GM18951 (cell line): ENCODE results near the gene LAMB1.

ENCODE experiments used
- POLR2A ChIP-seq: IDR thresholded peaks from 4 replicates; pipeline ENCODE4 v1.6.1; 2011; ENCODE audit warnings: mild to moderate bottlenecking; ENCODE audit not compliant: insufficient read length, insufficient read depth; ENCODE audit errors: extremely low read depth
- in situ Hi-C: fragments of 300-500 bp; cut with MboI; formaldehyde crosslinking; loops from one replicate; pipeline ENCODE4 v1.12.0; 2022; ENCODE audit warnings: low sequenced_read_pairs, mixed read lengths, inconsistent platforms; ENCODE audit not compliant: unreplicated experiment

The LAMB1 gene

GRCh38 chr7:108012499-108013430 lies 9.8 kb upstream of the LAMB1 start:
- TF ChIP-seq POLR2A, result no peak
- in situ Hi-C loops, result no loop called here

DNA sequence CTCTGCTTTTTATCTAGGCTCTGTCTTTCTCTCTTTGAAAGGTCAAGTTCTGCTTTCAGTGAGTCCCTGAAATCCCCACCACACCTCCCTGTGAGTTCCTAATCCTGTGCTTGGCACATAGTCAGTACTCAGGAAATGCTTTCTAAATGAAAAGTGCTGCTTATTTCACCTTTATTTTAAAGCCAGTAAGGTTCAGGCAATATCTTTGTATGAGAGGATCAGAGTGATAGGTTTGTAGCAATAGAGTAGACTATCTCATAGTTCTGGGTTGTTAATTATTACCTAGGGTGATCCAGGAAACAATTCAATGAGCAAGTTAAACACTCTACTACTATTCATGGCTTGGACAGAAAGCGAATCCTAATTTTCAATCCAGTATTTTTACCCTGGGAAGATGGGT lies 7.4 kb upstream of the LAMB1 start:
- in situ Hi-C loops, result no loop called here
- no peak for TF ChIP-seq POLR2A

- no peak for TF ChIP-seq POLR2A
- in situ Hi-C loops, result no loop called here
Measured at GRCh38 chr7:108009873-108010272, 6.9 kb upstream of the LAMB1 start.

DNA sequence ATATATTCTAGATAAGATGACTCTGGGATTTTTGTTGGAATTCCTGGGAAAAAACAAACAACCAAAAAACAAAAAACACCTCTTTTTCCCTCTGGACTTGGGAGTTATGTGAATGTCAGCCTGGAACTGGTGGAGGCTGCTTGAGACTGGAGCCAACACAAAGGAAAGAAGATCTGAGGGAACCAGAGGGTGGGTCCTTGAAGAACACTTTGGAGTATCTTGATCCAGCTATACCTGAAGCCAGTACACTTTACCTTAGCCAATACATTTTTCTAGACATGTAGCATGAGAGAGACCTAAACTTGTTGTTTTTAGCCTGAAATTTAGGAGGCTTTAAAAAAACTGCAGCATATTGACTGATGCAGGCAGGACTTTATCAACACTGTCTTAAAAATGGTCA lies 5.9 kb upstream of the LAMB1 start:
- no peak for TF ChIP-seq POLR2A
- in situ Hi-C loops, result no loop called here

GRCh38 chr7:108008240-108008639 lies 5.3 kb upstream of the LAMB1 start:
- in situ Hi-C loops, result no loop called here
- no peak for TF ChIP-seq POLR2A

DNA sequence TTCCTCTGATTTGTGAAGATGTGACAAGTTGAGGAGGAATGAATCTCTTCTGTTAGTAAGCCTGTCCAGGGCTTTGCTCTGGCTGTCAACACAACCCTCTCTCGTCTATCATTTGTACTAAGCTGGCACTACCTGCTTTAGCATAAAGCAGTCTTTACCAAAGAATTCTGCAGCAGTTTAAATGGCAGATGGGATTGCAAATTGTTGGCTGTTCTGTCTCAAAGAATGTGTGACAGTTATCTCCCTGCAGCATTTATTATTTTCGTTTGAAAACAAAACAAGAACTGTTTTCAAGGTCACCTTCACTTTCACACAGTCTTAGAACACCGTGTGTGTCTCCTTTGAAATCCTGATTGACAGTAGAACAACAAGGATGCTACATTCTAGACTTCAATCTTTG lies 4.8 kb upstream of the LAMB1 start:
- TF ChIP-seq POLR2A, result no peak
- in situ Hi-C loops, result no loop called here

DNA sequence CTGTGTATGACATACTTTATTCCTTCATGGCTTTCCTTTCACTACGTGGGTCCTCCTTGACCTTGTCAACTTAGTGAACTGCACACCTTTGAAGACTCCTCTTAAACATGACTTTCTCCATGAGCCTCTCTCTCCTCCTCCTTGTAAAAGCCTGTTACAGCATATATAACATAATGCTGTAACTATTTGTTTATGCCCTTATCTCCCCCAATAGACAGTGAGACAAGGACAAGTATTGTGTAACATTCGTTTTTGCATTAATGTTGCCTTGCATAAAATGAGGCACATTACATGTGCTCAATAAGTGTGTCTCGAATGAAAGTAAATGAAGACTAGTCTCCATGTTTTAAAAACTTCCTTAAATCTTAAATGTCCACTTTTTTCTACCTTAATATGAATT lies 4.3 kb upstream of the LAMB1 start:
- in situ Hi-C loops, result no loop called here
- no peak for TF ChIP-seq POLR2A

DNA sequence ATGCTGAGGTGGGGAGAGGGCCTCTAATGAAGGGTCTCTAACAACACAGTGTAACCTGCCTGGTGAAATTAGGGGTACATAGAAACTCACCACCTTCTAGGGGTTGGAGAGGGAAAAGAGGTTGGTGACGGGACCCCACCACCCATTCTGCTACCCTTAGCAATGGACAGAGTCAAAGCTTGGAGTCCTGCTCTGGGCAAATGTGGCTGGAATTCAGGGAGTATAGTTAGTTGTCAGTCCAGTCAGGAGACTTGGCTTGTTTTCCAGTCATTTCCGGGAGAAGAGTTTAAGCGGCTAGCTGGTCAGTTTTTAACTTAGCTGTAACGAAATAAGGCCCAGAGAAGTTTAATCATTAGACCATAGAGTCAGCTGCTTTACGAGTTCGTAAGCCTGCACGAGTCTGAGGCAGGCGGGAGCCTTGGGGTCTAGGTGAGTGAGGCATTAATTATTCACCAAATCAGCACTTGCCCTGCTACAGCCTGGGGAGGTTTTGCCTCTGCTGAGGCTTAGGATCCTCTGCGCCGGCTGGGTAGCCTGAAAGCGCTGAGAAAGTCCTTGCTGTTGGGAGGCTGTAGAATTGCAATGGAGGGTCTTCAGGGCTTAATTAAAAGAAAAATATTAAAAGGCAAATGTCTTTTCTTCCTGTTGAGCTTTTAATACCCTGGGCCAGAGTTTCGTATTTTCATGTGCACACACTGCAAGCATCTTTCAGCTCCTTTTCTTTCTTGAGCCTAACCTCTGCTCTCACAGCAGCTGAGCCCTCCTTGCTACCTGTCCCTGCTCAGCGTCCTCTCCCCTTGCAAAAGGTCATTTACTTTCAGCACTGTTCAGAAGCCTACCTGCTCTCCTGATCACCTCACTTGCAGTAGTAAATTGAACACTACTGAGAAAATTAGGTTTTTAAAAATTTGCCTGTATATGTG lies 1.5 kb upstream of the LAMB1 start:
- TF ChIP-seq POLR2A, result no peak
- in situ Hi-C loops, result no loop called here

DNA sequence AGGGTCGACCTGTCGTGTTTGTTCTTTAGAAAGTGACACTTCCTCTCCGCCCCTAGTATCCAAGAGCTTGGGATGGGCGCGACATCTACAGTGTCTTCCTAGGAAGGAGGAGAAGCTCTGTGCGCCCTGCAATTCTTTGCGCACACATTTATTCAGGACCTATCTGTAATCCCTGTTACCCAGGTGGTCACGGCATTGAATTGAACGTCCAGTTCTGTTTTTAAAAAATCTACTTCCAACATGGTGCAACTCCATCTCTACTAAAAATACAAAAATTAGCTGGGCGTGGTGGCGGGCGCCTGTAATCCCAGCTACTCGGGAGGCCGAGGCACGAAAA lies 606 bp upstream of the LAMB1 start:
- in situ Hi-C loops, result no loop called here
- no peak for TF ChIP-seq POLR2A

- TF ChIP-seq POLR2A, result no peak
- in situ Hi-C loops, result no loop called here
Measured at GRCh38 chr7:108001764-108002725, 916 bp downstream of the LAMB1 start.

DNA sequence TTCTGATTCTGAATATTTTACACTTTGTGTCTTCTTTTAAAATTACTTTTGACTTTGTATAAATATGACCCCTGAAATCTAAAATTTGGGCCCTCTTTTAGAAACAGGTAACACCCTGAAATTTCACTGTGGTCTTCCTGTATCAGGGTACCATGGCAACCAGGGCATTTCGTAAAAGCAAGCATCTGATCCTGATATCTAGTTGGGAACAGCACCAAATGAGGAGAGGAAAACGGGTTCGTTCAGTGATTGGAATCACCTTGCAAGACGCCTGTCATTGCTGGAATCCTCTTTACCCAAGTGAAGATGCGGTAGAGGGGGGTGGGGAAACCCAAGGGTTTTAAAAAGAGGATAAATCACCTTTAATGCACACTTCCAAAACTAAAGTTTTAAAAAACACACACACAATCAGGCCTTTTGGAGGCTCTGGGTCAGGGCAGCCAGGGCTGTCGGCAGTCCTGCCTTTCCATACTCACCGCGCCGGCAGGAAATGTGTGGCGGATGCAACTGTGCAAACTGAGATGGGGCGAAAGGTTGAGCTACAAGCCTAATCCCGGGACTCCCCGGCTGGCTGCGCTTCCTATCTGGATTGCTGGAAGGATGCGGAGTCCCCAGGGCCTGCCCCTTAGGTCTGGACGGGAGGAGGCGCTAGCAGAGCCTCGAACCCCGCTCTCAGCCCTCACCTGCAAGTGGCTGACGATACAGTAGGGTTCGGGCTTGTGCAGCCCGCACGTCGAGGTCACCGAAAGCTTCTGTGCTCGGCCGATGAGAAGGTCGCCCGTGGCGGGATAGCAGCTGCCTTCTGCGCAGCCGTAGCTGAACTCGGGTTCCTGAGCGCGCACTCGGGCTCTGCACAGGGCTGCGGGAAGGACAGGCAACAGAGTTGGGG lies 1.8 kb downstream of the LAMB1 start:
- in situ Hi-C loops, result no loop called here
- no peak for TF ChIP-seq POLR2A
